ENCODE measurements around the gene TMEM170A. TPM values are rescaled to one million over a fixed set of nuclear protein-coding genes. Genes with fewer than 3 reads are reported as not detected.

The TMEM170A gene
- total and polyA plus RNA-seq, 2 experiments from 2014 or later = 31.0 to 68.5 TPM

DNA sequence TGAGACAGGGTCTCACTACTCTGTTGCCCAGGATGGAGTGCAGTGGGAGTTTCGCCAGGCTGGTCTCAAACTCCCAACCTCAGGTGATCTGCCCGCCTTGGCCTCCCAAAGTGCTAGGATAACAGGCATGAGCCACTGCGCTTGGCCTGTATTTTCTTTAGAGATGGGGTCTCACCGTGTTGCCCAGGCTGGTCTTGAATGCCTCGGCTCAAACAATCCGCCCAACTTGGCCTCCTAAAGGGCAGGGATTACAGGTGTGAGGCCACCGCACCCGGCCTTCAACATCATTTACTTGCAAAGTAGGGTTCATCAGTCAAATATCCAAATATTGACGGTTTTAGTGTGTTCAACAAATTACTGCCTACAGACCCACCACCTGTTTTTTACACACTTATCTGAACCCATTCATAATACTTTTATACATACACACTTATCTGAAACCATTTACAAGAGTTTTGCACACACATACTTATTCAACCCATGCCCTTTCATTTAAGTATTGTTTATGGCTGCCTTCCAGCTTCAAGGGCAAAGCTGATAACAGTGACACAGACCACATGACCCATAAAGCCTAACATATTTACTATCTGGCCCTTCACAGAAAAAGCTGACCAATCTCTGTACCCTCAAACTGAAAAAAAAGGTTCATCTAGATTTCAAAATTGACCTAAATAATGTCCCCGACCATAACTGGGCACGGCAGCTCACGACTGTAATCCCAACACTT, 11.9 kb downstream of the TMEM170A start:
- Histone ChIP-seq H3K27me3 (ENCODE audit: insufficient read depth) (no peaks in the 10 kb centered on the region), H3K79me2 (replicated peaks; ENCODE audit: insufficient read depth) (peaks cover 82% of the 10 kb centered on the region), H3K9me2 (ENCODE audit: insufficient read depth) (no peaks in the 10 kb centered on the region), H3K4me3 (no peak overlapping the region), H3K27ac (ENCODE audit: low read depth) (no peak overlapping the region), H2AFZ (no peak overlapping the region), H3K36me3 (ENCODE audit: insufficient read depth) (no peaks in the 10 kb centered on the region), H4K20me1 (replicated peaks; ENCODE audit: insufficient read depth) (peaks cover 43% of the 10 kb centered on the region), H3F3A (replicated peaks; ENCODE audit: low read depth) (no peaks in the 10 kb centered on the region), H3K4me2 (no peak overlapping the region), H3K4me1 (ENCODE audit: insufficient read depth) (peaks cover 20% of the 10 kb centered on the region)
- ATAC-seq (no peak), DNase-seq (ENCODE audit: low spot score) (no peak)
- peaks cover 28% of the 10 kb centered on the region for H3K4me1 Mint-ChIP-seq
- TF ChIP-seq POLR2AphosphoS5 (IDR thresholded peaks at IDR 0.05; ENCODE audit: low read depth) (no peak), EZH2phosphoT487 (IDR thresholded peaks at IDR 0.05; ENCODE audit: unreplicated experiment) (no peak), JUNB (IDR thresholded peaks at IDR 0.05; ENCODE audit: unreplicated experiment) (no peak), EZH2 (IDR thresholded peaks at IDR 0.05; ENCODE audit: low read depth, unreplicated experiment) (no peak), NANOG (IDR thresholded peaks at IDR 0.05; ENCODE audit: borderline replicate concordance) (no peak), CREB1 (CRISPR knock-in tag; IDR thresholded peaks at IDR 0.05; ENCODE audit: low read depth) (no peak), ZNF331 (CRISPR knock-in tag; IDR thresholded peaks at IDR 0.05; ENCODE audit: low read depth) (no peak), STAT1 (IDR thresholded peaks at IDR 0.05; ENCODE audit: unreplicated experiment) (no peak), ZNF114 (CRISPR knock-in tag; IDR thresholded peaks at IDR 0.05) (no peak)
- TF ChIP-seq, protein P1, sequence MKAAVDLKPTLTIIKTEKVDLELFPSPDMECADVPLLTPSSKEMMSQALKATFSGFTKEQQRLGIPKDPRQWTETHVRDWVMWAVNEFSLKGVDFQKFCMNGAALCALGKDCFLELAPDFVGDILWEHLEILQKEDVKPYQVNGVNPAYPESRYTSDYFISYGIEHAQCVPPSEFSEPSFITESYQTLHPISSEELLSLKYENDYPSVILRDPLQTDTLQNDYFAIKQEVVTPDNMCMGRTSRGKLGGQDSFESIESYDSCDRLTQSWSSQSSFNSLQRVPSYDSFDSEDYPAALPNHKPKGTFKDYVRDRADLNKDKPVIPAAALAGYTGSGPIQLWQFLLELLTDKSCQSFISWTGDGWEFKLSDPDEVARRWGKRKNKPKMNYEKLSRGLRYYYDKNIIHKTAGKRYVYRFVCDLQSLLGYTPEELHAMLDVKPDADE (IDR thresholded peaks at IDR 0.05) = no peak
- TF ChIP-seq, protein P2, sequence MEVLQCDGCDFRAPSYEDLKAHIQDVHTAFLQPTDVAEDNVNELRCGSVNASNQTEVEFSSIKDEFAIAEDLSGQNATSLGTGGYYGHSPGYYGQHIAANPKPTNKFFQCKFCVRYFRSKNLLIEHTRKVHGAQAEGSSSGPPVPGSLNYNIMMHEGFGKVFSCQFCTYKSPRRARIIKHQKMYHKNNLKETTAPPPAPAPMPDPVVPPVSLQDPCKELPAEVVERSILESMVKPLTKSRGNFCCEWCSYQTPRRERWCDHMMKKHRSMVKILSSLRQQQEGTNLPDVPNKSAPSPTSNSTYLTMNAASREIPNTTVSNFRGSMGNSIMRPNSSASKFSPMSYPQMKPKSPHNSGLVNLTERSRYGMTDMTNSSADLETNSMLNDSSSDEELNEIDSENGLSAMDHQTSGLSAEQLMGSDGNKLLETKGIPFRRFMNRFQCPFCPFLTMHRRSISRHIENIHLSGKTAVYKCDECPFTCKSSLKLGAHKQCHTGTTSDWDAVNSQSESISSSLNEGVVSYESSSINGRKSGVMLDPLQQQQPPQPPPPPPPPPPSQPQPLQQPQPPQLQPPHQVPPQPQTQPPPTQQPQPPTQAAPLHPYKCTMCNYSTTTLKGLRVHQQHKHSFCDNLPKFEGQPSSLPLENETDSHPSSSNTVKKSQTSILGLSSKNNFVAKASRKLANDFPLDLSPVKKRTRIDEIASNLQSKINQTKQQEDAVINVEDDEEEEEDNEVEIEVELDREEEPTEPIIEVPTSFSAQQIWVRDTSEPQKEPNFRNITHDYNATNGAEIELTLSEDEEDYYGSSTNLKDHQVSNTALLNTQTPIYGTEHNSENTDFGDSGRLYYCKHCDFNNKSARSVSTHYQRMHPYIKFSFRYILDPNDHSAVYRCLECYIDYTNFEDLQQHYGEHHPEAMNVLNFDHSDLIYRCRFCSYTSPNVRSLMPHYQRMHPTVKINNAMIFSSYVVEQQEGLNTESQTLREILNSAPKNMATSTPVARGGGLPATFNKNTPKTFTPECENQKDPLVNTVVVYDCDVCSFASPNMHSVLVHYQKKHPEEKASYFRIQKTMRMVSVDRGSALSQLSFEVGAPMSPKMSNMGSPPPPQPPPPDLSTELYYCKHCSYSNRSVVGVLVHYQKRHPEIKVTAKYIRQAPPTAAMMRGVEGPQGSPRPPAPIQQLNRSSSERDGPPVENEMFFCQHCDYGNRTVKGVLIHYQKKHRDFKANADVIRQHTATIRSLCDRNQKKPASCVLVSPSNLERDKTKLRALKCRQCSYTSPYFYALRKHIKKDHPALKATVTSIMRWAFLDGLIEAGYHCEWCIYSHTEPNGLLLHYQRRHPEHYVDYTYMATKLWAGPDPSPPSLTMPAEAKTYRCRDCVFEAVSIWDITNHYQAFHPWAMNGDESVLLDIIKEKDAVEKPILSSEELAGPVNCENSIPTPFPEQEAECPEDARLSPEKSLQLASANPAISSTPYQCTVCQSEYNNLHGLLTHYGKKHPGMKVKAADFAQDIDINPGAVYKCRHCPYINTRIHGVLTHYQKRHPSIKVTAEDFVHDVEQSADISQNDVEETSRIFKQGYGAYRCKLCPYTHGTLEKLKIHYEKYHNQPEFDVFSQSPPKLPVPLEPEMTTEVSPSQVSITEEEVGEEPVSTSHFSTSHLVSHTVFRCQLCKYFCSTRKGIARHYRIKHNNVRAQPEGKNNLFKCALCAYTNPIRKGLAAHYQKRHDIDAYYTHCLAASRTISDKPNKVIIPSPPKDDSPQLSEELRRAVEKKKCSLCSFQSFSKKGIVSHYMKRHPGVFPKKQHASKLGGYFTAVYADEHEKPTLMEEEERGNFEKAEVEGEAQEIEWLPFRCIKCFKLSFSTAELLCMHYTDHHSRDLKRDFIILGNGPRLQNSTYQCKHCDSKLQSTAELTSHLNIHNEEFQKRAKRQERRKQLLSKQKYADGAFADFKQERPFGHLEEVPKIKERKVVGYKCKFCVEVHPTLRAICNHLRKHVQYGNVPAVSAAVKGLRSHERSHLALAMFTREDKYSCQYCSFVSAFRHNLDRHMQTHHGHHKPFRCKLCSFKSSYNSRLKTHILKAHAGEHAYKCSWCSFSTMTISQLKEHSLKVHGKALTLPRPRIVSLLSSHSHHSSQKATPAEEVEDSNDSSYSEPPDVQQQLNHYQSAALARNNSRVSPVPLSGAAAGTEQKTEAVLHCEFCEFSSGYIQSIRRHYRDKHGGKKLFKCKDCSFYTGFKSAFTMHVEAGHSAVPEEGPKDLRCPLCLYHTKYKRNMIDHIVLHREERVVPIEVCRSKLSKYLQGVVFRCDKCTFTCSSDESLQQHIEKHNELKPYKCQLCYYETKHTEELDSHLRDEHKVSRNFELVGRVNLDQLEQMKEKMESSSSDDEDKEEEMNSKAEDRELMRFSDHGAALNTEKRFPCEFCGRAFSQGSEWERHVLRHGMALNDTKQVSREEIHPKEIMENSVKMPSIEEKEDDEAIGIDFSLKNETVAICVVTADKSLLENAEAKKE (CRISPR knock-in tag; IDR thresholded peaks at IDR 0.05) = no peak
- TF ChIP-seq, protein P3, sequence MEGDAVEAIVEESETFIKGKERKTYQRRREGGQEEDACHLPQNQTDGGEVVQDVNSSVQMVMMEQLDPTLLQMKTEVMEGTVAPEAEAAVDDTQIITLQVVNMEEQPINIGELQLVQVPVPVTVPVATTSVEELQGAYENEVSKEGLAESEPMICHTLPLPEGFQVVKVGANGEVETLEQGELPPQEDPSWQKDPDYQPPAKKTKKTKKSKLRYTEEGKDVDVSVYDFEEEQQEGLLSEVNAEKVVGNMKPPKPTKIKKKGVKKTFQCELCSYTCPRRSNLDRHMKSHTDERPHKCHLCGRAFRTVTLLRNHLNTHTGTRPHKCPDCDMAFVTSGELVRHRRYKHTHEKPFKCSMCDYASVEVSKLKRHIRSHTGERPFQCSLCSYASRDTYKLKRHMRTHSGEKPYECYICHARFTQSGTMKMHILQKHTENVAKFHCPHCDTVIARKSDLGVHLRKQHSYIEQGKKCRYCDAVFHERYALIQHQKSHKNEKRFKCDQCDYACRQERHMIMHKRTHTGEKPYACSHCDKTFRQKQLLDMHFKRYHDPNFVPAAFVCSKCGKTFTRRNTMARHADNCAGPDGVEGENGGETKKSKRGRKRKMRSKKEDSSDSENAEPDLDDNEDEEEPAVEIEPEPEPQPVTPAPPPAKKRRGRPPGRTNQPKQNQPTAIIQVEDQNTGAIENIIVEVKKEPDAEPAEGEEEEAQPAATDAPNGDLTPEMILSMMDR (conservative IDR thresholded peaks at IDR 0.05; ENCODE audit: low read depth in 2 of 2) = no peak
- TF ChIP-seq, protein P4, sequence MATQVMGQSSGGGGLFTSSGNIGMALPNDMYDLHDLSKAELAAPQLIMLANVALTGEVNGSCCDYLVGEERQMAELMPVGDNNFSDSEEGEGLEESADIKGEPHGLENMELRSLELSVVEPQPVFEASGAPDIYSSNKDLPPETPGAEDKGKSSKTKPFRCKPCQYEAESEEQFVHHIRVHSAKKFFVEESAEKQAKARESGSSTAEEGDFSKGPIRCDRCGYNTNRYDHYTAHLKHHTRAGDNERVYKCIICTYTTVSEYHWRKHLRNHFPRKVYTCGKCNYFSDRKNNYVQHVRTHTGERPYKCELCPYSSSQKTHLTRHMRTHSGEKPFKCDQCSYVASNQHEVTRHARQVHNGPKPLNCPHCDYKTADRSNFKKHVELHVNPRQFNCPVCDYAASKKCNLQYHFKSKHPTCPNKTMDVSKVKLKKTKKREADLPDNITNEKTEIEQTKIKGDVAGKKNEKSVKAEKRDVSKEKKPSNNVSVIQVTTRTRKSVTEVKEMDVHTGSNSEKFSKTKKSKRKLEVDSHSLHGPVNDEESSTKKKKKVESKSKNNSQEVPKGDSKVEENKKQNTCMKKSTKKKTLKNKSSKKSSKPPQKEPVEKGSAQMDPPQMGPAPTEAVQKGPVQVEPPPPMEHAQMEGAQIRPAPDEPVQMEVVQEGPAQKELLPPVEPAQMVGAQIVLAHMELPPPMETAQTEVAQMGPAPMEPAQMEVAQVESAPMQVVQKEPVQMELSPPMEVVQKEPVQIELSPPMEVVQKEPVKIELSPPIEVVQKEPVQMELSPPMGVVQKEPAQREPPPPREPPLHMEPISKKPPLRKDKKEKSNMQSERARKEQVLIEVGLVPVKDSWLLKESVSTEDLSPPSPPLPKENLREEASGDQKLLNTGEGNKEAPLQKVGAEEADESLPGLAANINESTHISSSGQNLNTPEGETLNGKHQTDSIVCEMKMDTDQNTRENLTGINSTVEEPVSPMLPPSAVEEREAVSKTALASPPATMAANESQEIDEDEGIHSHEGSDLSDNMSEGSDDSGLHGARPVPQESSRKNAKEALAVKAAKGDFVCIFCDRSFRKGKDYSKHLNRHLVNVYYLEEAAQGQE (IDR thresholded peaks at IDR 0.05; ENCODE audit: unreplicated experiment) = no peak
- no peak overlapping the region for H3K4me3 Mint-ChIP-seq
- no peak overlapping the region for H3K27ac Mint-ChIP-seq
- H3K9me3 Mint-ChIP-seq = no peaks in the 10 kb centered on the region
- peaks cover 6% of the 10 kb centered on the region for H3K27me3 Mint-ChIP-seq (ENCODE audit: insufficient read depth, low read depth, poor library complexity)
- peaks cover 16% of the 10 kb centered on the region; the same call in 2 of the 3 replicates for H3K36me3 Mint-ChIP-seq (ENCODE audit: low read depth)

Measured in GM23338 (cell line).